Spleen (tissue), 11 donors: ENCODE results near the gene HIGD1B. TPM values are rescaled to one million over a fixed set of nuclear protein-coding genes. Genes with fewer than 3 reads are reported as not detected.

Experiments
- DNase-seq: peaks from one replicate; pipeline ENCODE4 v3.0.0-alpha.2; 2020
- H3K27ac ChIP-seq, 8 donors: fragments of 200-600 bp; sonication (generic) in 7 of 8; 1 replicate in 4 of 8; 2 replicates in 4 of 8; pipeline versions ENCODE4 v1.5.0 to v1.8.0; 2016 to 2021; ENCODE audit warnings: inconsistent platforms in 4 of 8, mild to moderate bottlenecking in 4 of 8, moderate library complexity in 1 of 8
- H3K27me3 ChIP-seq, 7 donors: fragments of 200-600 bp; sonication (generic) in 6 of 7; replicated peaks in 1 of 7; 1 replicate in 4 of 7; 2 replicates in 3 of 7; pipeline versions ENCODE4 v1.5.0 to v1.8.0; 2016 to 2021; ENCODE audit warnings: inconsistent platforms in 3 of 7, mild to moderate bottlenecking in 1 of 7
- H3K36me3 ChIP-seq, 6 donors: fragments of 200-600 bp; sonication (generic) in 5 of 6; 1 replicate in 4 of 6; 2 replicates in 2 of 6; pipeline versions ENCODE4 v1.5.0 to v1.8.0; 2016 to 2021; ENCODE audit warnings: inconsistent platforms in 2 of 6
- H3K4me1 ChIP-seq, 6 donors: fragments of 200-600 bp; sonication (generic) in 5 of 6; 1 replicate in 3 of 6; 2 replicates in 3 of 6; pipeline versions ENCODE4 v1.5.0 to v1.8.0; 2016 to 2021; ENCODE audit warnings: inconsistent platforms in 3 of 6
- H3K4me3 ChIP-seq, 8 donors: fragments of 200-600 bp; sonication (generic) in 7 of 8; 1 replicate in 4 of 8; 2 replicates in 4 of 8; pipeline versions ENCODE4 v1.5.0 to v1.8.0; 2016 to 2021; ENCODE audit warnings: inconsistent platforms in 4 of 8, mild to moderate bottlenecking in 4 of 8, moderate library complexity in 2 of 8
- H3K9me3 ChIP-seq, 8 donors: fragments of 200-600 bp; sonication (generic) in 7 of 8; 1 replicate in 4 of 8; 2 replicates in 4 of 8; pipeline versions ENCODE4 v1.5.0 to v1.8.0; 2016 to 2021; ENCODE audit warnings: inconsistent platforms in 4 of 8
- POLR2A ChIP-seq, 3 donors: fragments of 450-650 bp; IDR thresholded peaks; one replicate each; pipeline ENCODE4 v1.5.1; 2017; ENCODE audit warnings: antibody characterized with exemption in 3 of 3, mild to moderate bottlenecking in 1 of 3
- POLR2AphosphoS5 ChIP-seq, 3 donors: sonication (generic); formaldehyde crosslinking; IDR thresholded peaks; one replicate each; pipeline ENCODE4 v1.5.1; 2017; ENCODE audit warnings: antibody characterized with exemption in 3 of 3
- WGBS, 5 donors: extraction: QIAGEN DNeasy Blood & Tissue Kit in 3 of 5; methylation state at CpG; one replicate each; pipeline versions ENCODE4 v1.1.5 to v1.1.7; 2013 to 2018; 5-methylcytosine and 5-hydroxymethylcytosine counted together
- intact Hi-C: fragments of 100-400 bp; cut with DNase I; formaldehyde crosslinking; loops from one replicate; pipeline ENCODE4 v1.15.0; 2023; ENCODE audit warnings: low total_unique reads
- polyA plus RNA-seq, 3 donors: library from polyadenylated mRNA; stranded (reverse); fragments of 200-250 nt; gene quantifications; one replicate each; pipeline ENCODE4 v1.2.1, GENCODE V29; 2013
- total RNA-seq, 7 donors: library from RNA; depleted of rRNA in 3 of 7; stranded (reverse); fragments of >200 nt in 3 of 7; fragmentation: NEBNext Ultra II Directional in 4 of 7; extraction: Animal tissue kit (Norgen Biotek cat#: 25700) in 4 of 7; gene quantifications; one replicate each; pipeline versions ENCODE4 v1.1.0 to v1.2.1, GENCODE V29; 2016 to 2021
- TF ChIP-seq, protein P1 (sequence below), 11 experiments: fragments of 200-600 bp in 7 of 11; fragments of 450-650 bp in 4 of 11; sonication (generic) in 4 of 11; IDR thresholded peaks in 8 of 11; conservative IDR thresholded peaks in 3 of 11; 1 replicate in 7 of 11; 2 replicates in 4 of 11; pipeline versions ENCODE4 v1.4.0 to v1.8.0; 2016 to 2021; ENCODE audit warnings: antibody characterized with exemption in 11 of 11, inconsistent platforms in 4 of 11, mild to moderate bottlenecking in 1 of 11
- donor health status: healthy with polysubstance abuse.
- donor health status: DM: no; HTN: no; CAD: no; lungs with moderate emphysema.
- donor health status: DM: no; HTN: no; CAD: no.
- donor health status: Bipolar disorder and iron deficiency.
- donor health status: healthy.
- donor health status: DM: no; HTN: no; CAD: no.
- donor health status: DM: yes; HTN: yes; CAD: no.

Gene HIGD1B
- total and polyA plus RNA-seq, 10 donors = 0.38 to 1.7 TPM; not detected in 8

DNA sequence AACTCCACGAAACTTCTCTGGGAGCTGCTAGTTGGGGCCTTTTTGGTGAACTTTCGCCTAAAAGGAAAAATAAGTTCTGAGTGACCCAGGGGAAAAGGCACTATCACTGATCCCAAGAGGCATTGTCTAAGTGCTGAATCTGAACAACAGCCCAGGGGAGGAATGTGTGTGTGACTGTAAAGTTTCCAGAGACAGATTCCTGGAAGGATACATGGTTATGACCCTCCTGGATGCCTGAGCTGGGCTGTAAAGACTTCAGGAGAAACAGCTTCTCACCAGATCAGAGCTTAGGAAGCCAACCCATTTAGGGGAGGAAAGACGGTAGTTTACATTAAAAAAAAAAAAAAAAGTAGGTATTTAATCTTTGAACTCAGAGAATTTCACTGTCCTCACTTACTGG lies 20.2 kb downstream of the HIGD1B start:
- no peaks in the 10 kb centered on the region for H3K9me3 ChIP-seq
- H3K27ac ChIP-seq = no peak overlapping the region
- intact Hi-C loops = loop anchor here (5.0 kb wide), 1 partner anchor 91 kb away; no protein-coding TSS in a partner anchor
- no peaks in the 10 kb centered on the region for H3K27me3 ChIP-seq
- no peak overlapping the region for H3K4me3 ChIP-seq
- DNase-seq = no peak
- H3K36me3 ChIP-seq = peaks cover 0 to 100% (median 95%) of the 10 kb centered on the region in 6 donors
- 89 to 96% (median 93%) methylated on average over 3 of the region's 3 CpGs for WGBS, 5 donors
- H3K4me1 ChIP-seq = peaks cover 0 to 12% (median 0%) of the 10 kb centered on the region in 6 donors
- TF ChIP-seq, protein P1, sequence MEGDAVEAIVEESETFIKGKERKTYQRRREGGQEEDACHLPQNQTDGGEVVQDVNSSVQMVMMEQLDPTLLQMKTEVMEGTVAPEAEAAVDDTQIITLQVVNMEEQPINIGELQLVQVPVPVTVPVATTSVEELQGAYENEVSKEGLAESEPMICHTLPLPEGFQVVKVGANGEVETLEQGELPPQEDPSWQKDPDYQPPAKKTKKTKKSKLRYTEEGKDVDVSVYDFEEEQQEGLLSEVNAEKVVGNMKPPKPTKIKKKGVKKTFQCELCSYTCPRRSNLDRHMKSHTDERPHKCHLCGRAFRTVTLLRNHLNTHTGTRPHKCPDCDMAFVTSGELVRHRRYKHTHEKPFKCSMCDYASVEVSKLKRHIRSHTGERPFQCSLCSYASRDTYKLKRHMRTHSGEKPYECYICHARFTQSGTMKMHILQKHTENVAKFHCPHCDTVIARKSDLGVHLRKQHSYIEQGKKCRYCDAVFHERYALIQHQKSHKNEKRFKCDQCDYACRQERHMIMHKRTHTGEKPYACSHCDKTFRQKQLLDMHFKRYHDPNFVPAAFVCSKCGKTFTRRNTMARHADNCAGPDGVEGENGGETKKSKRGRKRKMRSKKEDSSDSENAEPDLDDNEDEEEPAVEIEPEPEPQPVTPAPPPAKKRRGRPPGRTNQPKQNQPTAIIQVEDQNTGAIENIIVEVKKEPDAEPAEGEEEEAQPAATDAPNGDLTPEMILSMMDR (IDR thresholded peaks at IDR 0.05 in 8 of 11, conservative IDR thresholded peaks at IDR 0.05 in 3 of 11) = no peak
- no peak for TF ChIP-seq POLR2AphosphoS5 (IDR thresholded peaks at IDR 0.05)

DNA sequence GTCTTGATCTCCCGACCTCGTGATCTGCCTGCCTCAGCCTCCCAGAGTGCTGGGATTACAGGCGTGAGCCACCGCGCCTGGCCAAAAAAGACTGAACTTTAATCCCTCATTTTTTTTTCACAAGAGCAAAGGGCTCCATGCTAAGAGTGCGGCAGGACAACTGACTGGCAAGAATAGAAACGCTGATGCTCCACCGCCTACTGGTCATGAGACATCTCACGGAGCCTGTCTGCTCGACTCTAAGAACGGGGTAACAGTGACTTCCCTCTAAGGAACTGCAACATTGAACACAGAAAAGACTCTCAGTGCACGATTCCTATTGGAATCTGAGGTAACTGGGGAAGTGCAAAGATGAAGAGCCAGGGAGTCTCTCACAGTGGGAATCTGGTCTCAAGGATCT lies 23.9 kb downstream of the HIGD1B start:
- Histone ChIP-seq H3K27me3 (no peaks in the 10 kb centered on the region), H3K4me1 (no peaks in the 10 kb centered on the region), H3K4me3 (no peak overlapping the region), H3K27ac (no peak overlapping the region), H3K36me3 (peaks cover 2 to 100% (median 96%) of the 10 kb centered on the region in 6 donors), H3K9me3 (no peaks in the 10 kb centered on the region)
- no peak for DNase-seq
- 93 to 98% (median 97%) methylated on average over 12 of the region's 12 CpGs for WGBS, 5 donors
- TF ChIP-seq, protein P1 (IDR thresholded peaks at IDR 0.05 in 8 of 11, conservative IDR thresholded peaks at IDR 0.05 in 3 of 11) = no peak
- TF ChIP-seq POLR2AphosphoS5 (IDR thresholded peaks at IDR 0.05) (no peak), POLR2A (IDR thresholded peaks at IDR 0.05) (no peak)
- intact Hi-C loops = no loop called here

DNA sequence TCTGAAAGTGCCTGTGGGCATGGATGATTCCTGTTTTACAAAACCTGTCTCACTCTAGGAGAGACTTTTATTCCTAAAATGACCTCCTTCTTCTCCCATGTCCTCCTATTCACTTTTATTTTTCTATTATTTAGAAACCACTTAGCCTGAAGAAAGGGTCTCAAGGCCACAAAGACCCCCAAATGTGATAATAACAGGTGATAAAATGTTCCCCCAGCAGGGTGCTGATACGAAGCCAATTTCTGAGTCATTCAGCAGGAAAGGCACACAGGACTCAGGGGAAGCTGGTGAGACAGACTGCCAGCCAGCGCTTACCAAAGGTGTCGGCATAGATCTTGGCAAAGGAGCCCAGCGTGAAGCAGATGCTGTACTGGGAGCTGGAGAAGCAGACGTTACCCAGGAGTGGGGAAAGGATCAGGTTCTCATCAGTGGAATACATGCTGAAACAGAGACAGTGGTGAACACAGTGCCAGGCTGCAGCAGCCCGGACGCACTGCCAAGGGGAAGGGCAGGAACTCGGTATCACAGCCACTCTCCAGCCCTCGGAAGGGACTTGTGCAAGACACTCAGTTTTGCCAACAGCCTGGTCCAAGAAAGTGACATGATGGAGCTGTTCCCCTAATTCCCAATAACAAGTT lies 24.6 kb downstream of the HIGD1B start:
- 82 to 93% (median 87%) methylated on average over 9 of the region's 9 CpGs for WGBS, 5 donors
- H3K4me1 ChIP-seq = no peaks in the 10 kb centered on the region
- TF ChIP-seq POLR2AphosphoS5 (IDR thresholded peaks at IDR 0.05) (no peak), POLR2A (IDR thresholded peaks at IDR 0.05) (no peak)
- TF ChIP-seq, protein P1 (IDR thresholded peaks at IDR 0.05 in 8 of 11, conservative IDR thresholded peaks at IDR 0.05 in 3 of 11) = no peak
- H3K27me3 ChIP-seq = no peaks in the 10 kb centered on the region
- no peak overlapping the region for H3K27ac ChIP-seq
- no peak for DNase-seq
- H3K36me3 ChIP-seq = peaks cover 2 to 100% (median 94%) of the 10 kb centered on the region in 6 donors
- intact Hi-C loops = no loop called here
- no peak overlapping the region for H3K4me3 ChIP-seq
- H3K9me3 ChIP-seq = no peaks in the 10 kb centered on the region

DNA sequence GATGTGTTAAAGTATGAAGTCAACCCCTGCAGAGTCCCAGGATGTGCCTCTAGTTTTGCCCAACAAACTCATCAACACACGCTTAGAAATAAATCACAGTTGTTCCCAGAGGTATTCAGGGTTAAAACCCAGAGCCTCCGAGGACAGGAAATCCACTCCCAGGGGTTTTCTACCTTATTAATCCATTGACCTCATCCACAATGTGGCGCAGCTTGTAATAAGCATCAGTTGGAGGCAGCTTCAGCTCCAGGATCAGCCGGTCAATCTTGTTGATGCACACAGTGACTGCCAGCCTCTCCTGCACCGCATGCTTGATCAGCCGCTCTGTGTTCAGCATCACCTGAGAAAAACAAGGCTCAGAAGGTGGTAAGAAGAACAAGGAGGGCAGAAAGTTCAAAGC lies 28.1 kb downstream of the HIGD1B start:
- WGBS, 5 donors = 87 to 96% (median 93%) methylated on average over 6 of the region's 6 CpGs
- no peak overlapping the region for H3K27ac ChIP-seq
- H3K4me3 ChIP-seq = no peak overlapping the region
- intact Hi-C loops = no loop called here
- H3K9me3 ChIP-seq = no peaks in the 10 kb centered on the region
- no peaks in the 10 kb centered on the region for H3K27me3 ChIP-seq
- peaks cover 2 to 100% (median 91%) of the 10 kb centered on the region in 6 donors for H3K36me3 ChIP-seq
- H3K4me1 ChIP-seq = no peaks in the 10 kb centered on the region
- no peak for DNase-seq
- TF ChIP-seq POLR2AphosphoS5 (IDR thresholded peaks at IDR 0.05) = no peak
- TF ChIP-seq, protein P1 (IDR thresholded peaks at IDR 0.05 in 8 of 11, conservative IDR thresholded peaks at IDR 0.05 in 3 of 11) = no peak
- no peak for TF ChIP-seq POLR2A (IDR thresholded peaks at IDR 0.05)
